ENCODE measurements around the gene GPR25.
"Not testable (repeated sequence)": the region's sequence is repeated elsewhere in the genome, so short reads cannot be mapped to it uniquely, and the experiment has no call there.

The GPR25 gene

GRCh38 chr1:200907611-200908097 is 34.9 kb downstream of the GPR25 start:
- no peaks in the 10 kb centered on the region for H3K27me3 ChIP-seq (ENCODE audit: control insufficient read depth in 1 of 2, insufficient read depth in 2 of 2, low read length in 2 of 2)
- no peak overlapping the region for H3K4me3 ChIP-seq (ENCODE audit: low read depth in 1 of 2, low read length in 2 of 2)
- H3K27ac ChIP-seq (ENCODE audit: low read depth, low read length), result peak overlapping the region; percentile 77

GRCh38 chr1:200908191-200908868 is 35.5 kb downstream of the GPR25 start:
- Histone ChIP-seq H3K4me1 (ENCODE audit: control insufficient read depth in 1 of 2, insufficient read depth in 2 of 2, low read length in 2 of 2) (peaks cover 71 to 84% of the 10 kb centered on the region in 2 donors), H3K4me3 (ENCODE audit: low read depth in 1 of 2, low read length in 2 of 2) (peak overlapping the region; percentile 2 to 62), H3K9ac (ENCODE audit: low read depth in 1 of 2, low read length in 2 of 2) (peak overlapping the region; percentile 39 to 68), H3K36me3 (ENCODE audit: control insufficient read depth in 1 of 2, insufficient read depth in 2 of 2, low read length in 2 of 2) (peaks cover 20 to 38% of the 10 kb centered on the region in 2 donors), H3K27me3 (ENCODE audit: control insufficient read depth in 1 of 2, insufficient read depth in 2 of 2, low read length in 2 of 2) (no peaks in the 10 kb centered on the region), H3K27ac (ENCODE audit: low read depth, low read length) (peak overlapping the region; percentile 77), H3K9me3 (ENCODE audit: control insufficient read depth in 1 of 2, low read length in 2 of 2) (no peaks in the 10 kb centered on the region)

More at GRCh38 chr1:200907611-200908097, 34.9 kb downstream of the GPR25 start:
- H3K4me1 ChIP-seq (ENCODE audit: control insufficient read depth in 1 of 2, insufficient read depth in 2 of 2, low read length in 2 of 2), result peaks cover 69 to 82% of the 10 kb centered on the region in 2 donors
- peaks cover 13 to 36% of the 10 kb centered on the region in 2 donors for H3K36me3 ChIP-seq (ENCODE audit: control insufficient read depth in 1 of 2, insufficient read depth in 2 of 2, low read length in 2 of 2)
- peak overlapping the region; percentile 33 to 47 for H3K9ac ChIP-seq (ENCODE audit: low read depth in 1 of 2, low read length in 2 of 2)
- no peaks in the 10 kb centered on the region for H3K9me3 ChIP-seq (ENCODE audit: control insufficient read depth in 1 of 2, low read length in 2 of 2)

GRCh38 chr1:200909071-200909470 is 36.3 kb downstream of the GPR25 start:
- peak overlapping the region; percentile 52 for H3K27ac ChIP-seq (ENCODE audit: low read depth, low read length)
- H3K9ac ChIP-seq (ENCODE audit: low read depth in 1 of 2, low read length in 2 of 2), result peak overlapping the region; percentile 39 to 68
- H3K4me1 ChIP-seq (ENCODE audit: control insufficient read depth in 1 of 2, insufficient read depth in 2 of 2, low read length in 2 of 2), result peaks cover 71 to 81% of the 10 kb centered on the region in 2 donors
- H3K36me3 ChIP-seq (ENCODE audit: control insufficient read depth in 1 of 2, insufficient read depth in 2 of 2, low read length in 2 of 2), result peaks cover 20 to 38% of the 10 kb centered on the region in 2 donors
- H3K27me3 ChIP-seq (ENCODE audit: control insufficient read depth in 1 of 2, insufficient read depth in 2 of 2, low read length in 2 of 2), result no peaks in the 10 kb centered on the region
- H3K9me3 ChIP-seq (ENCODE audit: control insufficient read depth in 1 of 2, low read length in 2 of 2), result no peaks in the 10 kb centered on the region
- H3K4me3 ChIP-seq (ENCODE audit: low read depth in 1 of 2, low read length in 2 of 2), result peak overlapping the region; percentile 2 to 62

- H3K9me3 ChIP-seq (ENCODE audit: control insufficient read depth in 1 of 2, low read length in 2 of 2), result no peaks in the 10 kb centered on the region
- H3K4me1 ChIP-seq (ENCODE audit: control insufficient read depth in 1 of 2, insufficient read depth in 2 of 2, low read length in 2 of 2), result peaks cover 71 to 75% of the 10 kb centered on the region in 2 donors
- H3K4me3 ChIP-seq (ENCODE audit: low read depth in 1 of 2, low read length in 2 of 2), result no peak overlapping the region
- H3K9ac ChIP-seq (ENCODE audit: low read depth in 1 of 2, low read length in 2 of 2), result no peak overlapping the region
- H3K27ac ChIP-seq (ENCODE audit: low read depth, low read length), result no peak overlapping the region
- no peaks in the 10 kb centered on the region for H3K27me3 ChIP-seq (ENCODE audit: control insufficient read depth in 1 of 2, insufficient read depth in 2 of 2, low read length in 2 of 2)
- peaks cover 20 to 38% of the 10 kb centered on the region in 2 donors for H3K36me3 ChIP-seq (ENCODE audit: control insufficient read depth in 1 of 2, insufficient read depth in 2 of 2, low read length in 2 of 2)
Observed at GRCh38 chr1:200909757-200910239, 37.0 kb downstream of the GPR25 start.

GRCh38 chr1:200911361-200911760 is 38.6 kb downstream of the GPR25 start:
- no peak overlapping the region for H3K27ac ChIP-seq (ENCODE audit: low read depth, low read length)
- no peak overlapping the region for H3K9ac ChIP-seq (ENCODE audit: low read depth in 1 of 2, low read length in 2 of 2)
- no peaks in the 10 kb centered on the region for H3K9me3 ChIP-seq (ENCODE audit: control insufficient read depth in 1 of 2, low read length in 2 of 2)
- H3K27me3 ChIP-seq (ENCODE audit: control insufficient read depth in 1 of 2, insufficient read depth in 2 of 2, low read length in 2 of 2), result no peaks in the 10 kb centered on the region
- no peak overlapping the region for H3K4me3 ChIP-seq (ENCODE audit: low read depth in 1 of 2, low read length in 2 of 2)
- H3K4me1 ChIP-seq (ENCODE audit: control insufficient read depth in 1 of 2, insufficient read depth in 2 of 2, low read length in 2 of 2), result peaks cover 61 to 66% of the 10 kb centered on the region in 2 donors
- peaks cover 20 to 38% of the 10 kb centered on the region in 2 donors for H3K36me3 ChIP-seq (ENCODE audit: control insufficient read depth in 1 of 2, insufficient read depth in 2 of 2, low read length in 2 of 2)

- H3K27ac ChIP-seq (ENCODE audit: low read depth, low read length), result peak overlapping the region; percentile 50
- peaks cover 60 to 66% of the 10 kb centered on the region in 2 donors for H3K4me1 ChIP-seq (ENCODE audit: control insufficient read depth in 1 of 2, insufficient read depth in 2 of 2, low read length in 2 of 2)
- peaks cover 20 to 38% of the 10 kb centered on the region in 2 donors for H3K36me3 ChIP-seq (ENCODE audit: control insufficient read depth in 1 of 2, insufficient read depth in 2 of 2, low read length in 2 of 2)
- H3K27me3 ChIP-seq (ENCODE audit: control insufficient read depth in 1 of 2, insufficient read depth in 2 of 2, low read length in 2 of 2); H3K9me3 ChIP-seq (ENCODE audit: control insufficient read depth in 1 of 2, low read length in 2 of 2); H3K4me3 ChIP-seq (ENCODE audit: low read depth in 1 of 2, low read length in 2 of 2): not testable (repeated sequence)
- H3K9ac ChIP-seq (ENCODE audit: low read depth in 1 of 2, low read length in 2 of 2), result peak overlapping the region in 1 of 2 donors; percentile 29
Observed at GRCh38 chr1:200911936-200912335, 39.2 kb downstream of the GPR25 start.

- Histone ChIP-seq H3K36me3 (ENCODE audit: control insufficient read depth in 1 of 2, insufficient read depth in 2 of 2, low read length in 2 of 2) (peaks cover 20 to 38% of the 10 kb centered on the region in 2 donors), H3K4me1 (ENCODE audit: control insufficient read depth in 1 of 2, insufficient read depth in 2 of 2, low read length in 2 of 2) (peaks cover 56 to 63% of the 10 kb centered on the region in 2 donors), H3K9me3 (ENCODE audit: control insufficient read depth in 1 of 2, low read length in 2 of 2) (no peaks in the 10 kb centered on the region), H3K9ac (ENCODE audit: low read depth in 1 of 2, low read length in 2 of 2) (peak overlapping the region; percentile 2 to 29), H3K27ac (ENCODE audit: low read depth, low read length) (peak overlapping the region; percentile 73), H3K4me3 (ENCODE audit: low read depth in 1 of 2, low read length in 2 of 2) (peak overlapping the region in 1 of 2 donors; percentile 36), H3K27me3 (ENCODE audit: control insufficient read depth in 1 of 2, insufficient read depth in 2 of 2, low read length in 2 of 2) (no peaks in the 10 kb centered on the region)
Observed at GRCh38 chr1:200912737-200913407, 40.1 kb downstream of the GPR25 start.

- no peaks in the 10 kb centered on the region for H3K9me3 ChIP-seq (ENCODE audit: control insufficient read depth in 1 of 2, low read length in 2 of 2)
- peaks cover 12 to 14% of the 10 kb centered on the region in 2 donors for H3K36me3 ChIP-seq (ENCODE audit: control insufficient read depth in 1 of 2, insufficient read depth in 2 of 2, low read length in 2 of 2)
- no peak overlapping the region for H3K9ac ChIP-seq (ENCODE audit: low read depth in 1 of 2, low read length in 2 of 2)
- H3K4me3 ChIP-seq (ENCODE audit: low read depth in 1 of 2, low read length in 2 of 2), result no peak overlapping the region
- no peaks in the 10 kb centered on the region for H3K27me3 ChIP-seq (ENCODE audit: control insufficient read depth in 1 of 2, insufficient read depth in 2 of 2, low read length in 2 of 2)
- H3K4me1 ChIP-seq (ENCODE audit: control insufficient read depth in 1 of 2, insufficient read depth in 2 of 2, low read length in 2 of 2), result peaks cover 27 to 34% of the 10 kb centered on the region in 2 donors
- H3K27ac ChIP-seq (ENCODE audit: low read depth, low read length), result no peak overlapping the region
Observed at GRCh38 chr1:200916152-200916551, 43.4 kb downstream of the GPR25 start.

- no peak overlapping the region for H3K27ac ChIP-seq (ENCODE audit: low read depth, low read length)
Observed at GRCh38 chr1:200916681-200917080, 43.9 kb downstream of the GPR25 start.

GRCh38 chr1:200917291-200917817 is 44.6 kb downstream of the GPR25 start:
- no peak overlapping the region for H3K9ac ChIP-seq (ENCODE audit: low read depth in 1 of 2, low read length in 2 of 2)

More at GRCh38 chr1:200916681-200917080, 43.9 kb downstream of the GPR25 start:
- Histone ChIP-seq H3K4me1 (ENCODE audit: control insufficient read depth in 1 of 2, insufficient read depth in 2 of 2, low read length in 2 of 2) (peaks cover 26 to 31% of the 10 kb centered on the region in 2 donors), H3K4me3 (ENCODE audit: low read depth in 1 of 2, low read length in 2 of 2) (no peak overlapping the region), H3K27me3 (ENCODE audit: control insufficient read depth in 1 of 2, insufficient read depth in 2 of 2, low read length in 2 of 2) (no peaks in the 10 kb centered on the region), H3K9me3 (ENCODE audit: control insufficient read depth in 1 of 2, low read length in 2 of 2) (no peaks in the 10 kb centered on the region), H3K9ac (ENCODE audit: low read depth in 1 of 2, low read length in 2 of 2) (no peak overlapping the region), H3K36me3 (ENCODE audit: control insufficient read depth in 1 of 2, insufficient read depth in 2 of 2, low read length in 2 of 2) (peaks cover 12% of the 10 kb centered on the region in 2 donors)

More at GRCh38 chr1:200917291-200917817, 44.6 kb downstream of the GPR25 start:
- H3K4me1 ChIP-seq (ENCODE audit: control insufficient read depth in 1 of 2, insufficient read depth in 2 of 2, low read length in 2 of 2), result peaks cover 21 to 26% of the 10 kb centered on the region in 2 donors
- no peaks in the 10 kb centered on the region for H3K9me3 ChIP-seq (ENCODE audit: control insufficient read depth in 1 of 2, low read length in 2 of 2)
- H3K36me3 ChIP-seq (ENCODE audit: control insufficient read depth in 1 of 2, insufficient read depth in 2 of 2, low read length in 2 of 2), result peaks cover 8 to 10% of the 10 kb centered on the region in 2 donors
- H3K4me3 ChIP-seq (ENCODE audit: low read depth in 1 of 2, low read length in 2 of 2), result no peak overlapping the region
- H3K27ac ChIP-seq (ENCODE audit: low read depth, low read length), result no peak overlapping the region
- H3K27me3 ChIP-seq (ENCODE audit: control insufficient read depth in 1 of 2, insufficient read depth in 2 of 2, low read length in 2 of 2), result no peaks in the 10 kb centered on the region
